Activated T-cell treated with anti-CD3 and anti-CD28 coated beads for 48 hours (primary cell): ENCODE measurements around the gene ILKAP.
A peak's percentile ranks its signal among the peaks of the same experiment; 100 is the strongest.

ENCODE experiments used
- DNase-seq: peaks from one replicate; pipeline ENCODE4 v3.0.0-alpha.2; 2020; ENCODE audit warnings: low read depth

Gene ILKAP

GRCh38 chr2:238163481-238164198, 39.9 kb downstream of the ILKAP start:
- DNase-seq = no peak

- DNase-seq = no peak
Measured at GRCh38 chr2:238162846-238163441, 40.6 kb downstream of the ILKAP start.

- DNase-seq = no peak
Measured at GRCh38 chr2:238162251-238162845, 41.1 kb downstream of the ILKAP start.

GRCh38 chr2:238161291-238162051, 42.0 kb downstream of the ILKAP start:
- DNase-seq = no peak

GRCh38 chr2:238160206-238161129, 43.0 kb downstream of the ILKAP start:
- DNase-seq = no peak

- no peak for DNase-seq
Measured at GRCh38 chr2:238159661-238160205, 43.8 kb downstream of the ILKAP start.

GRCh38 chr2:238159071-238159539, 44.4 kb downstream of the ILKAP start:
- peak; percentile 19 for DNase-seq

GRCh38 chr2:238158509-238159070, 44.9 kb downstream of the ILKAP start, which contains the start of gene ERFE:
TSS of gene ERFE (plus strand) at chr2:238158970. CDS start at chr2:238159008, 38 bp downstream.
- DNase-seq = peak; percentile 63

- DNase-seq = no peak
Measured at GRCh38 chr2:238158018-238158508, 45.4 kb downstream of the ILKAP start.

GRCh38 chr2:238157506-238158017, 45.9 kb downstream of the ILKAP start:
- no peak for DNase-seq

- no peak for DNase-seq
Measured at GRCh38 chr2:238155761-238156694, 47.5 kb downstream of the ILKAP start.

GRCh38 chr2:238155051-238155760, 48.3 kb downstream of the ILKAP start:
- DNase-seq = no peak

GRCh38 chr2:238154570-238154969, 48.9 kb downstream of the ILKAP start:
- no peak for DNase-seq

GRCh38 chr2:238152771-238153688, 50.5 kb downstream of the ILKAP start:
- DNase-seq = no peak

GRCh38 chr2:238151628-238152235, 51.8 kb downstream of the ILKAP start:
- DNase-seq = no peak

- DNase-seq = no peak
Measured at GRCh38 chr2:238151205-238151604, 52.3 kb downstream of the ILKAP start.

GRCh38 chr2:238150686-238151085, 52.8 kb downstream of the ILKAP start:
- DNase-seq = no peak
